DOHH2 (cell line): ENCODE data around the gene HIBADH.
"Not testable (repeated sequence)": the region's sequence is repeated elsewhere in the genome, so short reads cannot be mapped to it uniquely, and the experiment has no call there.

ENCODE experiments used
- H3F3A ChIP-seq: fragments of 200-600 bp; sonication (generic), shearing (Covaris generic); 2 replicates; pipeline ENCODE4 v1.6.0; 2016; ENCODE audit warnings: antibody characterized with exemption, mild to moderate bottlenecking; ENCODE audit not compliant: control insufficient read depth, insufficient read depth
- H3K27ac ChIP-seq: fragments of 200-600 bp; sonication (generic); 2 replicates; pipeline ENCODE4 v1.5.1; 2014; ENCODE audit warnings: low read depth, mild to moderate bottlenecking, low read length, moderate library complexity
- H3K27me3 ChIP-seq: fragments of 200-600 bp; sonication (generic); 2 replicates; pipeline ENCODE4 v1.6.1; 2014; ENCODE audit warnings: mild to moderate bottlenecking, low read length, mixed read lengths; ENCODE audit not compliant: control insufficient read depth
- H3K36me3 ChIP-seq: fragments of 200-600 bp; sonication (generic); 2 replicates; pipeline ENCODE4 v1.6.1; 2014; ENCODE audit warnings: mild to moderate bottlenecking, low read length, moderate library complexity, mixed read lengths; ENCODE audit not compliant: control insufficient read depth
- H3K4me1 ChIP-seq: fragments of 200-600 bp; sonication (generic); 2 replicates; pipeline ENCODE4 v1.6.1; 2014; ENCODE audit warnings: mild to moderate bottlenecking, low read length, mixed read lengths; ENCODE audit not compliant: control insufficient read depth
- H3K4me2 ChIP-seq: fragments of 200-600 bp; sonication (generic); 2 replicates; pipeline ENCODE4 v1.6.0; 2014; ENCODE audit warnings: mild to moderate bottlenecking, low read length, moderate library complexity
- H3K4me3 ChIP-seq: fragments of 200-600 bp; sonication (generic); 2 replicates; pipeline ENCODE4 v1.5.1; 2014; ENCODE audit warnings: mild to moderate bottlenecking, low read length, mixed read lengths
- H3K79me2 ChIP-seq: fragments of 200-600 bp; sonication (generic); 2 replicates; pipeline ENCODE4 v1.6.1; 2014; ENCODE audit warnings: mild to moderate bottlenecking, low read length, mixed read lengths; ENCODE audit not compliant: control insufficient read depth
- H3K9me2 ChIP-seq: fragments of 200-600 bp; sonication (generic); replicated peaks from 2 replicates; pipeline ENCODE4 v1.6.1; 2014; ENCODE audit warnings: mild to moderate bottlenecking, low read length, mixed read lengths; ENCODE audit not compliant: control insufficient read depth
- H3K9me3 ChIP-seq: fragments of 200-600 bp; sonication (generic); 2 replicates; pipeline ENCODE4 v1.6.1; 2014; ENCODE audit warnings: antibody characterized with exemption, low read length, mixed read lengths; ENCODE audit not compliant: control insufficient read depth, insufficient read depth
- H4K20me1 ChIP-seq: fragments of 200-600 bp; sonication (generic); 2 replicates; pipeline ENCODE4 v1.6.0; 2014; ENCODE audit warnings: low read depth, mild to moderate bottlenecking, antibody characterized with exemption, low read length, moderate library complexity; ENCODE audit not compliant: control insufficient read depth, insufficient read depth
- CTCF ChIP-seq: fragments of 200-600 bp; sonication (generic); IDR thresholded peaks from one replicate; pipeline ENCODE4 v1.5.1; 2014; ENCODE audit warnings: antibody characterized with exemption, mild to moderate bottlenecking, low read depth, low read length; ENCODE audit not compliant: poor library complexity, severe bottlenecking
- EZH2phosphoT487 ChIP-seq: fragments of 200-600 bp; sonication (generic); IDR thresholded peaks from 2 replicates; pipeline ENCODE4 v1.6.1; 2017; ENCODE audit warnings: borderline replicate concordance, mild to moderate bottlenecking, antibody characterized with exemption, low read length, moderate library complexity, mixed read lengths

The HIBADH gene

GRCh38 chr7:27678617-27679260 lies 16.1 kb upstream of the HIBADH start:
- no peak overlapping the region for H3K4me2 ChIP-seq
- no peak overlapping the region for H3K4me3 ChIP-seq
- H3K27ac ChIP-seq = no peak overlapping the region

DNA sequence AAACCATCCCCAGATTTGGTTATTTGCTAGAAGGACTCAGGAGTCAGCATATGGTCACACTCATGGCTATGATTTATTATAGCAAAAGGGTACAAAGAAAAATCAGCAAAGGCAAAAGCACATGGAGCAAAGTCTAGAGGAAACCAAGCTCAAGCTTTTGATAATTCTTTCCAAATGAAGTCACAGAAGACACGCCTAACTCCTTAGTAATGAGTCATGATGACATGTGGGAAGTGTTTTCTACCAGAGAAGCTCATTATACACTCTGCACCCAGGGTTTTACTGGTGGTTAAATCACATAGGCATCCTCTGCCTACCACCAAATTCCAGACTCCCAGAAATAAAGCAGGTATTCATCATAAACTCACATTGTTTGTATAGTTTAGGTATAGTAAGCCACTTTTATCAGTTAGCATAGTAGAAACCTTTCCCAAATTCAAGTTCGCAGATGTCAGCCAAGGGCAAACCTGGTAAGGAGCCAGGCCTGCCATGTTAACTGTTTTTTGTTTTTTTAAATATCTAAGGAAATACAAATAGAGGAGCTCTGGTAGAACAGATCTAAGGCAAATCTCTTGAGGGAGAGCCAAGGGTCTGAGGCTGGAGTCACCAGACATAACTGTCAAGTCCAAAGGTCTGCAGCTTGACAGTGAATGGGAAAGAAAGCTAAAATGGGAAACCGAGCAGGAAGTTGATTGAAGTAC lies 15.4 kb upstream of the HIBADH start:
- no peaks in the 10 kb centered on the region for H3K36me3 ChIP-seq
- no peaks in the 10 kb centered on the region for H4K20me1 ChIP-seq
- H3K27me3 ChIP-seq = no peaks in the 10 kb centered on the region
- H3K27ac ChIP-seq = no peak overlapping the region
- TF ChIP-seq EZH2phosphoT487 (no peak), CTCF (no peak)
- no peaks in the 10 kb centered on the region for H3K9me2 ChIP-seq
- H3F3A ChIP-seq = no peaks in the 10 kb centered on the region
- H3K4me1 ChIP-seq = no peaks in the 10 kb centered on the region
- no peak overlapping the region for H3K4me3 ChIP-seq
- H3K79me2 ChIP-seq = no peaks in the 10 kb centered on the region
- no peaks in the 10 kb centered on the region for H3K9me3 ChIP-seq
- no peak overlapping the region for H3K4me2 ChIP-seq

More at GRCh38 chr7:27678617-27679260, 16.1 kb upstream of the HIBADH start:
- TF ChIP-seq CTCF (no peak), EZH2phosphoT487 (no peak)
- Histone ChIP-seq H3K9me3 (no peaks in the 10 kb centered on the region), H3K36me3 (no peaks in the 10 kb centered on the region), H4K20me1 (no peaks in the 10 kb centered on the region), H3F3A (no peaks in the 10 kb centered on the region), H3K9me2 (no peaks in the 10 kb centered on the region), H3K4me1 (no peaks in the 10 kb centered on the region), H3K79me2 (no peaks in the 10 kb centered on the region), H3K27me3 (no peaks in the 10 kb centered on the region)

GRCh38 chr7:27674126-27674525 lies 11.4 kb upstream of the HIBADH start:
- not testable (repeated sequence) for H3K36me3 ChIP-seq, H3K9me2 ChIP-seq, H4K20me1 ChIP-seq, H3K4me1 ChIP-seq, H3K4me2 ChIP-seq, H3K27ac ChIP-seq, H3K79me2 ChIP-seq, H3K9me3 ChIP-seq, H3K27me3 ChIP-seq, H3K4me3 ChIP-seq, H3F3A ChIP-seq

DNA sequence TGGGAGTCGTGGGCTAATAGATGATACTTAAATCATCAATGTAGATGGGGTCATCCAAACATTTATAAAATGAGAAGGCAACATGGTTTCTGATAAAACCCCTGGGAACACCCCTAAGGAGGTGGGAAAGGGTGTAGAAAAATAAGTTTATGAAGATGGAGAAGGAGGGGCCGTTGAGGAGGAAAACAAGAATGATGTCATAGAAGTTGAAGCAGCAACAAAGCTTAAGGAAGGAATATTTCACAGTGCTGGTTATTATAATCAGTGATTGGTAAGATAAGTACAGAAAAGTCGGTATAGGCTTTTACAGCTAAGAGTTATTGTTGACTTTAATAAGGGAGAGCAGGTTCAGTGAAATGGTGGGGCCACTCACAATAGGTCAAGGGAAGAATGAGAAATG lies 9.0 kb upstream of the HIBADH start:
- Histone ChIP-seq H3K79me2 (no peaks in the 10 kb centered on the region), H3K27me3 (no peaks in the 10 kb centered on the region), H4K20me1 (no peaks in the 10 kb centered on the region), H3K9me2 (no peaks in the 10 kb centered on the region), H3K27ac (no peak overlapping the region), H3F3A (no peaks in the 10 kb centered on the region), H3K9me3 (no peaks in the 10 kb centered on the region), H3K4me2 (no peak overlapping the region), H3K4me3 (no peak overlapping the region), H3K4me1 (no peaks in the 10 kb centered on the region), H3K36me3 (no peaks in the 10 kb centered on the region)
- TF ChIP-seq EZH2phosphoT487 (no peak), CTCF (no peak)
